Cardiac muscle cell (in vitro differentiated cells and primary cell): ENCODE data around the gene NNT. TPM values are rescaled to one million over a fixed set of nuclear protein-coding genes. Genes with fewer than 3 reads are reported as not detected.
"Not testable (repeated sequence)": the region's sequence is repeated elsewhere in the genome, so short reads cannot be mapped to it uniquely, and the experiment has no call there.

Experiments used
- DNase-seq, 2 donors: peaks; one replicate each; pipeline versions ENCODE4 v3.0.0 to v3.0.0-alpha.2; 2010 to 2017; ENCODE audit warnings: low read depth in 1 of 2, low spot score in 1 of 2
- H3K27ac ChIP-seq: fragments of 200-600 bp; sonication (generic); 2 replicates; pipeline ENCODE4 v1.5.1; 2016
- H3K27me3 ChIP-seq: fragments of 200-600 bp; sonication (generic); 2 replicates; pipeline ENCODE4 v1.6.0; 2016; ENCODE audit warnings: control low read depth
- H3K36me3 ChIP-seq: fragments of 200-600 bp; sonication (generic); 2 replicates; pipeline ENCODE4 v1.5.1; 2016; ENCODE audit warnings: control low read depth
- H3K4me1 ChIP-seq: fragments of 200-600 bp; sonication (generic); 2 replicates; pipeline ENCODE4 v1.8.1; 2017; ENCODE audit warnings: low read depth, mild to moderate bottlenecking, mixed run types
- H3K4me3 ChIP-seq: fragments of 200-600 bp; sonication (generic); 2 replicates; pipeline ENCODE4 v1.5.1; 2016; ENCODE audit warnings: mild to moderate bottlenecking
- H3K9me3 ChIP-seq: fragments of 200-600 bp; sonication (generic); 2 replicates; pipeline ENCODE4 v1.5.1; 2017; ENCODE audit warnings: low read depth, mild to moderate bottlenecking, control low read depth
- CTCF ChIP-seq: IDR thresholded peaks from 2 replicates; pipeline ENCODE4 v1.5.1; 2012; ENCODE audit warnings: low read depth, mild to moderate bottlenecking, low read length
- polyA plus RNA-seq: library from polyadenylated mRNA; unstranded; fragments of >200 nt; fragmentation: Nextera tagmentation; extraction: Ambion mirVana; gene quantifications from 2 replicates; pipeline ENCODE4 v1.2.1, GENCODE V29; 2016
- total RNA-seq: library from RNA; depleted of rRNA; stranded (reverse); fragments of >200 nt; gene quantifications from 2 replicates; pipeline ENCODE4 v1.2.3, GENCODE V29; 2016

NNT gene
- total and polyA plus RNA-seq, 2 experiments from 2014 or later: 103 to 123 TPM

- Histone ChIP-seq H3K36me3 (peaks cover 3% of the 10 kb centered on the region), H3K4me1 (no peaks in the 10 kb centered on the region), H3K27ac (no peak overlapping the region), H3K27me3 (no peaks in the 10 kb centered on the region), H3K4me3 (no peak overlapping the region), H3K9me3 (no peaks in the 10 kb centered on the region)
- TF ChIP-seq CTCF: no peak
- DNase-seq: no peak
These were observed 19.3 kb upstream of the NNT start for GRCh38 chr5:43583724-43584123.

GRCh38 chr5:43584166-43584699 lies 18.7 kb upstream of the NNT start:
- no peak for DNase-seq
- H3K4me1 ChIP-seq: no peaks in the 10 kb centered on the region
- no peak for TF ChIP-seq CTCF
- no peak overlapping the region for H3K4me3 ChIP-seq
- peaks cover 3% of the 10 kb centered on the region for H3K36me3 ChIP-seq
- H3K27ac ChIP-seq: no peak overlapping the region
- H3K9me3 ChIP-seq: no peaks in the 10 kb centered on the region
- no peaks in the 10 kb centered on the region for H3K27me3 ChIP-seq

GRCh38 chr5:43588842-43589241 lies 14.1 kb upstream of the NNT start:
- Histone ChIP-seq H3K9me3 (no peaks in the 10 kb centered on the region), H3K4me1 (no peaks in the 10 kb centered on the region), H3K27me3 (no peaks in the 10 kb centered on the region), H3K4me3 (no peak overlapping the region), H3K36me3 (no peaks in the 10 kb centered on the region), H3K27ac (no peak overlapping the region)
- TF ChIP-seq CTCF: no peak
- DNase-seq: no peak

- no peak for TF ChIP-seq CTCF
- no peak for DNase-seq
- no peaks in the 10 kb centered on the region for H3K4me1 ChIP-seq
- H3K27ac ChIP-seq: no peak overlapping the region
- no peaks in the 10 kb centered on the region for H3K36me3 ChIP-seq
- no peak overlapping the region for H3K4me3 ChIP-seq
- H3K27me3 ChIP-seq: no peaks in the 10 kb centered on the region
- no peaks in the 10 kb centered on the region for H3K9me3 ChIP-seq
These were observed 13.7 kb upstream of the NNT start for GRCh38 chr5:43589310-43589709.

GRCh38 chr5:43590700-43591099 lies 12.3 kb upstream of the NNT start:
- Histone ChIP-seq H3K4me1 (no peaks in the 10 kb centered on the region), H3K27me3 (no peaks in the 10 kb centered on the region), H3K4me3 (no peak overlapping the region), H3K27ac (no peak overlapping the region), H3K9me3 (no peaks in the 10 kb centered on the region), H3K36me3 (no peaks in the 10 kb centered on the region)
- TF ChIP-seq CTCF: no peak
- DNase-seq: no peak

GRCh38 chr5:43592363-43592762 lies 10.6 kb upstream of the NNT start:
- DNase-seq: no peak
- H3K27me3 ChIP-seq: no peaks in the 10 kb centered on the region
- H3K9me3 ChIP-seq: no peaks in the 10 kb centered on the region
- H3K4me1 ChIP-seq: no peaks in the 10 kb centered on the region
- no peak overlapping the region for H3K4me3 ChIP-seq
- TF ChIP-seq CTCF: no peak
- no peak overlapping the region for H3K27ac ChIP-seq
- no peaks in the 10 kb centered on the region for H3K36me3 ChIP-seq

GRCh38 chr5:43598927-43599326 lies 4.1 kb upstream of the NNT start:
- H3K4me3 ChIP-seq, H3K36me3 ChIP-seq, H3K27me3 ChIP-seq, H3K9me3 ChIP-seq, H3K27ac ChIP-seq, DNase-seq: not testable (repeated sequence)
- H3K4me1 ChIP-seq: peaks cover 26% of the 10 kb centered on the region
